Liver (tissue), 3 donors: ENCODE data around the gene DMD.

ENCODE experiments used
- EGR1 ChIP-seq, 2 donors: IDR thresholded peaks; 2 replicates each; pipeline ENCODE4 v1.6.1; 2016 to 2018; ENCODE audit warnings: antibody characterized with exemption in 2 of 2, low read depth in 2 of 2
- GABPA ChIP-seq, 2 donors: IDR thresholded peaks in 1 of 2; conservative IDR thresholded peaks in 1 of 2; 2 replicates each; pipeline ENCODE4 v1.6.1; 2016; ENCODE audit warnings: antibody characterized with exemption in 2 of 2, mild to moderate bottlenecking in 1 of 2, moderate library complexity in 1 of 2
- HNF4G ChIP-seq: IDR thresholded peaks from 2 replicates; pipeline ENCODE4 v1.6.1; 2016; ENCODE audit warnings: antibody characterized with exemption
- JUND ChIP-seq, 2 donors: IDR thresholded peaks; 2 replicates each; pipeline ENCODE4 v1.6.1; 2016; ENCODE audit warnings: antibody characterized with exemption in 2 of 2
- RAD21 ChIP-seq, 2 donors: IDR thresholded peaks; 2 replicates each; pipeline ENCODE4 v1.6.1; 2016; ENCODE audit warnings: antibody characterized with exemption in 2 of 2, mild to moderate bottlenecking in 2 of 2
- RXRA ChIP-seq, 2 donors: IDR thresholded peaks; 2 replicates each; pipeline ENCODE4 v1.6.1; 2017 to 2018; ENCODE audit warnings: antibody characterized with exemption in 2 of 2, mild to moderate bottlenecking in 1 of 2
- SP1 ChIP-seq: IDR thresholded peaks from 2 replicates; pipeline ENCODE4 v1.6.1; 2018; ENCODE audit warnings: antibody characterized with exemption, mild to moderate bottlenecking
- TAF1 ChIP-seq: conservative IDR thresholded peaks from 2 replicates; pipeline ENCODE4 v1.6.1; 2016; ENCODE audit warnings: antibody characterized with exemption, mild to moderate bottlenecking
- YY1 ChIP-seq: IDR thresholded peaks from 2 replicates; pipeline ENCODE4 v1.6.1; 2016; ENCODE audit warnings: antibody characterized with exemption, mild to moderate bottlenecking
- TF ChIP-seq, protein P1 (sequence below): fragments of 150-350 bp; IDR thresholded peaks from 2 replicates; pipeline ENCODE4 v1.5.1; 2017; ENCODE audit warnings: improper control_type of control experiment, low read depth, low read length; ENCODE audit not compliant: missing input control
- TF ChIP-seq, protein P2 (sequence below): IDR thresholded peaks from 2 replicates; pipeline ENCODE4 v1.6.1; 2016; ENCODE audit warnings: antibody characterized with exemption
- TF ChIP-seq, protein P3 (sequence below): IDR thresholded peaks from 2 replicates; pipeline ENCODE4 v1.6.1; 2016; ENCODE audit warnings: antibody characterized with exemption
- TF ChIP-seq, protein P4 (sequence below): IDR thresholded peaks from 2 replicates; pipeline ENCODE4 v1.6.1; 2016; ENCODE audit warnings: antibody characterized with exemption
- TF ChIP-seq, protein P5 (sequence below): IDR thresholded peaks from 2 replicates; pipeline ENCODE4 v1.6.1; 2016; ENCODE audit warnings: antibody characterized with exemption, mild to moderate bottlenecking
- donor health status: healthy.
- donor health status: healthy.

DNA sequence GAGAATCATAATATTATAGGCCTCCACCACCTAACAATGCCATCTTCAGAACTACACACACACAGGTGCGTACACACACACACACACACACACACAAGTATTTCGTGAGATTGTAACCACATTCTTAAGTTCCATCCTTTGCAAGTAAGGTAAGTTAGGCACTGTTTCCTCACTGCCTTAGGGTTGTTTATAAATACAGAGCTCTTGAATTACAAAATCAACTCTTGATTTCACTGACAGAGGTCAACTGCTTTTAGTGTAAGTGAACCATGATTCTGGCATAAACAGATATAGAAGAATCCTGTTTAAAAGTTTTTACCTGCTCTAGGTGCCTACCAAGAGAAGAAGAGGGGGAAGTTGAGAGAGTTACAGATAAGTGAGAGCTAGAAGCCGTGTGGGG, 166.1 kb downstream of the DMD start:
- TF ChIP-seq, protein P1, sequence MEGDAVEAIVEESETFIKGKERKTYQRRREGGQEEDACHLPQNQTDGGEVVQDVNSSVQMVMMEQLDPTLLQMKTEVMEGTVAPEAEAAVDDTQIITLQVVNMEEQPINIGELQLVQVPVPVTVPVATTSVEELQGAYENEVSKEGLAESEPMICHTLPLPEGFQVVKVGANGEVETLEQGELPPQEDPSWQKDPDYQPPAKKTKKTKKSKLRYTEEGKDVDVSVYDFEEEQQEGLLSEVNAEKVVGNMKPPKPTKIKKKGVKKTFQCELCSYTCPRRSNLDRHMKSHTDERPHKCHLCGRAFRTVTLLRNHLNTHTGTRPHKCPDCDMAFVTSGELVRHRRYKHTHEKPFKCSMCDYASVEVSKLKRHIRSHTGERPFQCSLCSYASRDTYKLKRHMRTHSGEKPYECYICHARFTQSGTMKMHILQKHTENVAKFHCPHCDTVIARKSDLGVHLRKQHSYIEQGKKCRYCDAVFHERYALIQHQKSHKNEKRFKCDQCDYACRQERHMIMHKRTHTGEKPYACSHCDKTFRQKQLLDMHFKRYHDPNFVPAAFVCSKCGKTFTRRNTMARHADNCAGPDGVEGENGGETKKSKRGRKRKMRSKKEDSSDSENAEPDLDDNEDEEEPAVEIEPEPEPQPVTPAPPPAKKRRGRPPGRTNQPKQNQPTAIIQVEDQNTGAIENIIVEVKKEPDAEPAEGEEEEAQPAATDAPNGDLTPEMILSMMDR, result no peak
- TF ChIP-seq SP1 (no peak), RAD21 (IDR thresholded peaks at IDR 0.05) (no peak), GABPA (IDR thresholded peaks at IDR 0.05 in 1 of 2, conservative IDR thresholded peaks at IDR 0.05 in 1 of 2) (no peak), YY1 (no peak), TAF1 (no peak), HNF4G (no peak), RXRA (IDR thresholded peaks at IDR 0.05) (no peak), JUND (IDR thresholded peaks at IDR 0.05) (no peak), EGR1 (IDR thresholded peaks at IDR 0.05; ENCODE audit: low read depth in 2 of 2) (no peak)
- TF ChIP-seq, protein P2, sequence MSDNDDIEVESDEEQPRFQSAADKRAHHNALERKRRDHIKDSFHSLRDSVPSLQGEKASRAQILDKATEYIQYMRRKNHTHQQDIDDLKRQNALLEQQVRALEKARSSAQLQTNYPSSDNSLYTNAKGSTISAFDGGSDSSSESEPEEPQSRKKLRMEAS, result no peak
- TF ChIP-seq, protein P3, sequence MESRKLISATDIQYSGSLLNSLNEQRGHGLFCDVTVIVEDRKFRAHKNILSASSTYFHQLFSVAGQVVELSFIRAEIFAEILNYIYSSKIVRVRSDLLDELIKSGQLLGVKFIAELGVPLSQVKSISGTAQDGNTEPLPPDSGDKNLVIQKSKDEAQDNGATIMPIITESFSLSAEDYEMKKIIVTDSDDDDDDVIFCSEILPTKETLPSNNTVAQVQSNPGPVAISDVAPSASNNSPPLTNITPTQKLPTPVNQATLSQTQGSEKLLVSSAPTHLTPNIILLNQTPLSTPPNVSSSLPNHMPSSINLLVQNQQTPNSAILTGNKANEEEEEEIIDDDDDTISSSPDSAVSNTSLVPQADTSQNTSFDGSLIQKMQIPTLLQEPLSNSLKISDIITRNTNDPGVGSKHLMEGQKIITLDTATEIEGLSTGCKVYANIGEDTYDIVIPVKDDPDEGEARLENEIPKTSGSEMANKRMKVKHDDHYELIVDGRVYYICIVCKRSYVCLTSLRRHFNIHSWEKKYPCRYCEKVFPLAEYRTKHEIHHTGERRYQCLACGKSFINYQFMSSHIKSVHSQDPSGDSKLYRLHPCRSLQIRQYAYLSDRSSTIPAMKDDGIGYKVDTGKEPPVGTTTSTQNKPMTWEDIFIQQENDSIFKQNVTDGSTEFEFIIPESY, result no peak
- TF ChIP-seq, protein P4, sequence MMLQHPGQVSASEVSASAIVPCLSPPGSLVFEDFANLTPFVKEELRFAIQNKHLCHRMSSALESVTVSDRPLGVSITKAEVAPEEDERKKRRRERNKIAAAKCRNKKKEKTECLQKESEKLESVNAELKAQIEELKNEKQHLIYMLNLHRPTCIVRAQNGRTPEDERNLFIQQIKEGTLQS, result no peak
- TF ChIP-seq, protein P5, sequence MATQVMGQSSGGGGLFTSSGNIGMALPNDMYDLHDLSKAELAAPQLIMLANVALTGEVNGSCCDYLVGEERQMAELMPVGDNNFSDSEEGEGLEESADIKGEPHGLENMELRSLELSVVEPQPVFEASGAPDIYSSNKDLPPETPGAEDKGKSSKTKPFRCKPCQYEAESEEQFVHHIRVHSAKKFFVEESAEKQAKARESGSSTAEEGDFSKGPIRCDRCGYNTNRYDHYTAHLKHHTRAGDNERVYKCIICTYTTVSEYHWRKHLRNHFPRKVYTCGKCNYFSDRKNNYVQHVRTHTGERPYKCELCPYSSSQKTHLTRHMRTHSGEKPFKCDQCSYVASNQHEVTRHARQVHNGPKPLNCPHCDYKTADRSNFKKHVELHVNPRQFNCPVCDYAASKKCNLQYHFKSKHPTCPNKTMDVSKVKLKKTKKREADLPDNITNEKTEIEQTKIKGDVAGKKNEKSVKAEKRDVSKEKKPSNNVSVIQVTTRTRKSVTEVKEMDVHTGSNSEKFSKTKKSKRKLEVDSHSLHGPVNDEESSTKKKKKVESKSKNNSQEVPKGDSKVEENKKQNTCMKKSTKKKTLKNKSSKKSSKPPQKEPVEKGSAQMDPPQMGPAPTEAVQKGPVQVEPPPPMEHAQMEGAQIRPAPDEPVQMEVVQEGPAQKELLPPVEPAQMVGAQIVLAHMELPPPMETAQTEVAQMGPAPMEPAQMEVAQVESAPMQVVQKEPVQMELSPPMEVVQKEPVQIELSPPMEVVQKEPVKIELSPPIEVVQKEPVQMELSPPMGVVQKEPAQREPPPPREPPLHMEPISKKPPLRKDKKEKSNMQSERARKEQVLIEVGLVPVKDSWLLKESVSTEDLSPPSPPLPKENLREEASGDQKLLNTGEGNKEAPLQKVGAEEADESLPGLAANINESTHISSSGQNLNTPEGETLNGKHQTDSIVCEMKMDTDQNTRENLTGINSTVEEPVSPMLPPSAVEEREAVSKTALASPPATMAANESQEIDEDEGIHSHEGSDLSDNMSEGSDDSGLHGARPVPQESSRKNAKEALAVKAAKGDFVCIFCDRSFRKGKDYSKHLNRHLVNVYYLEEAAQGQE, result no peak
